ENCODE measurements around the gene ROCK1.

DNA sequence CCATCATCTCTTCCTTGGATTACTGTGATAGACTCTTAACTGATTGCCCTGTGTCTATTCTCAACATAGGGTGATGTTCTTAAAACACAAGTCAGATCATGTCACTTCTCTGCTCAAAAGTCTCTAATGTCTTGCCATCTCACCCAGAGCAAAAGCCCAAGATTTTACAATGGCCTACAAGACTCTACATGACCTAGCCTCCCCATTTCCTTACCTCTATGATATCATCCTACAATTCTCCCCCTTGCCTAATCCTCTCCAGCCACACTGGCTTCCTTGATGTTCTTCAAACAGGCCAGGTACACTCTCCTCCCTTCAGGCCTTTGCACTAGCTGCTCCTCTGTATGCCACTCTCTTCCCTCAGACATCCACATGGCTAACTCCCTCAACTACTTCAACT, 55.1 kb downstream of the ROCK1 start:
- TF ChIP-seq RAD21 (IDR thresholded peaks at IDR 0.05) (no peak), FOXA1 (IDR thresholded peaks at IDR 0.05) (no peak), YY1 (IDR thresholded peaks at IDR 0.05) (no peak), SP1 (IDR thresholded peaks at IDR 0.05) (no peak), NR2F2 (IDR thresholded peaks at IDR 0.05) (no peak), TAF1 (conservative IDR thresholded peaks at IDR 0.05) (no peak), GABPA (IDR thresholded peaks at IDR 0.05 in 1 of 2, conservative IDR thresholded peaks at IDR 0.05 in 1 of 2) (no peak), HNF4A (conservative IDR thresholded peaks at IDR 0.05) (no peak)
- TF ChIP-seq, protein P1, sequence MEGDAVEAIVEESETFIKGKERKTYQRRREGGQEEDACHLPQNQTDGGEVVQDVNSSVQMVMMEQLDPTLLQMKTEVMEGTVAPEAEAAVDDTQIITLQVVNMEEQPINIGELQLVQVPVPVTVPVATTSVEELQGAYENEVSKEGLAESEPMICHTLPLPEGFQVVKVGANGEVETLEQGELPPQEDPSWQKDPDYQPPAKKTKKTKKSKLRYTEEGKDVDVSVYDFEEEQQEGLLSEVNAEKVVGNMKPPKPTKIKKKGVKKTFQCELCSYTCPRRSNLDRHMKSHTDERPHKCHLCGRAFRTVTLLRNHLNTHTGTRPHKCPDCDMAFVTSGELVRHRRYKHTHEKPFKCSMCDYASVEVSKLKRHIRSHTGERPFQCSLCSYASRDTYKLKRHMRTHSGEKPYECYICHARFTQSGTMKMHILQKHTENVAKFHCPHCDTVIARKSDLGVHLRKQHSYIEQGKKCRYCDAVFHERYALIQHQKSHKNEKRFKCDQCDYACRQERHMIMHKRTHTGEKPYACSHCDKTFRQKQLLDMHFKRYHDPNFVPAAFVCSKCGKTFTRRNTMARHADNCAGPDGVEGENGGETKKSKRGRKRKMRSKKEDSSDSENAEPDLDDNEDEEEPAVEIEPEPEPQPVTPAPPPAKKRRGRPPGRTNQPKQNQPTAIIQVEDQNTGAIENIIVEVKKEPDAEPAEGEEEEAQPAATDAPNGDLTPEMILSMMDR (IDR thresholded peaks at IDR 0.05; ENCODE audit: low read depth, low read length, missing input control) = no peak
- TF ChIP-seq, protein P2, sequence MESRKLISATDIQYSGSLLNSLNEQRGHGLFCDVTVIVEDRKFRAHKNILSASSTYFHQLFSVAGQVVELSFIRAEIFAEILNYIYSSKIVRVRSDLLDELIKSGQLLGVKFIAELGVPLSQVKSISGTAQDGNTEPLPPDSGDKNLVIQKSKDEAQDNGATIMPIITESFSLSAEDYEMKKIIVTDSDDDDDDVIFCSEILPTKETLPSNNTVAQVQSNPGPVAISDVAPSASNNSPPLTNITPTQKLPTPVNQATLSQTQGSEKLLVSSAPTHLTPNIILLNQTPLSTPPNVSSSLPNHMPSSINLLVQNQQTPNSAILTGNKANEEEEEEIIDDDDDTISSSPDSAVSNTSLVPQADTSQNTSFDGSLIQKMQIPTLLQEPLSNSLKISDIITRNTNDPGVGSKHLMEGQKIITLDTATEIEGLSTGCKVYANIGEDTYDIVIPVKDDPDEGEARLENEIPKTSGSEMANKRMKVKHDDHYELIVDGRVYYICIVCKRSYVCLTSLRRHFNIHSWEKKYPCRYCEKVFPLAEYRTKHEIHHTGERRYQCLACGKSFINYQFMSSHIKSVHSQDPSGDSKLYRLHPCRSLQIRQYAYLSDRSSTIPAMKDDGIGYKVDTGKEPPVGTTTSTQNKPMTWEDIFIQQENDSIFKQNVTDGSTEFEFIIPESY (IDR thresholded peaks at IDR 0.05) = no peak
- TF ChIP-seq, protein P3, sequence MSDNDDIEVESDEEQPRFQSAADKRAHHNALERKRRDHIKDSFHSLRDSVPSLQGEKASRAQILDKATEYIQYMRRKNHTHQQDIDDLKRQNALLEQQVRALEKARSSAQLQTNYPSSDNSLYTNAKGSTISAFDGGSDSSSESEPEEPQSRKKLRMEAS (IDR thresholded peaks at IDR 0.05) = no peak

Data from liver (tissue), 3 donors.